Lung (tissue), 12 donors: Measurements from ENCODE around the gene NINJ1. TPM values are rescaled to one million over a fixed set of nuclear protein-coding genes. Genes with fewer than 3 reads are reported as not detected.

Source experiments
- ATAC-seq: fragments of 200-7000 bp; cut with Tn5 transposase; one replicate; pipeline ENCODE4 v1.9.1; 2020; ENCODE audit warnings: moderate number of reproducible peaks; ENCODE audit not compliant: insufficient read depth, low FRiP score
- DNase-seq, 3 donors: peaks; one replicate each; pipeline ENCODE4 v3.0.0-alpha.2; 2013 to 2017
- H3K27ac ChIP-seq, 2 donors: one replicate each; pipeline ENCODE4 v1.5.1; 2013; ENCODE audit warnings: mild to moderate bottlenecking in 2 of 2, moderate library complexity in 2 of 2, control low read depth in 1 of 2, inconsistent platforms in 1 of 2, low read depth in 1 of 2, low read length in 1 of 2
- H3K27me3 ChIP-seq, 3 donors: one replicate each; pipeline ENCODE4 v1.5.1; 2013; ENCODE audit warnings: low read length in 2 of 3; ENCODE audit not compliant: control insufficient read depth in 3 of 3, insufficient read depth in 3 of 3
- H3K36me3 ChIP-seq, 4 donors: one replicate each; pipeline ENCODE4 v1.5.1; 2013; ENCODE audit warnings: low read length in 4 of 4, mild to moderate bottlenecking in 1 of 4, moderate library complexity in 1 of 4; ENCODE audit not compliant: control insufficient read depth in 4 of 4, insufficient read depth in 4 of 4
- H3K4me1 ChIP-seq, 5 donors: one replicate each; pipeline ENCODE4 v1.5.1; 2013; ENCODE audit warnings: low read length in 5 of 5, mild to moderate bottlenecking in 2 of 5, moderate library complexity in 1 of 5; ENCODE audit not compliant: control insufficient read depth in 5 of 5, insufficient read depth in 5 of 5
- H3K4me3 ChIP-seq: one replicate; pipeline ENCODE4 v1.5.1; 2013; ENCODE audit warnings: mild to moderate bottlenecking, control low read depth, moderate library complexity
- H3K9ac ChIP-seq, 2 donors: one replicate each; pipeline ENCODE4 v1.5.1; 2013; ENCODE audit warnings: low read length in 2 of 2, control low read depth in 1 of 2; ENCODE audit not compliant: insufficient read depth in 1 of 2
- H3K9me3 ChIP-seq, 4 donors: one replicate each; pipeline ENCODE4 v1.5.1; 2013; ENCODE audit warnings: low read length in 3 of 4, mild to moderate bottlenecking in 1 of 4, moderate library complexity in 1 of 4; ENCODE audit not compliant: control insufficient read depth in 4 of 4, insufficient read depth in 3 of 4
- CTCF ChIP-seq: IDR thresholded peaks from 2 replicates; pipeline ENCODE4 v1.5.1; 2012; ENCODE audit warnings: mild to moderate bottlenecking; ENCODE audit errors: control extremely low read depth, extremely low read depth
- WGBS, 2 donors: extraction: QIAGEN DNeasy Blood & Tissue Kit; methylation state at CpG; one replicate each; pipeline ENCODE4 v1.1.7; 2013; 5-methylcytosine and 5-hydroxymethylcytosine counted together
- polyA plus RNA-seq, 2 donors: library from polyadenylated mRNA; stranded (reverse); fragments of 200-250 nt; gene quantifications; one replicate each; pipeline ENCODE4 v1.2.1, GENCODE V29; 2013
- total RNA-seq, 2 donors: library from RNA; depleted of rRNA in 1 of 2; stranded (reverse); fragments of >200 nt in 1 of 2; gene quantifications; one replicate each; pipeline ENCODE4 v1.2.1, GENCODE V29; 2014 to 2021
- donor health status: control.
- donor health status: control.
- donor health status: Bipolar disorder and iron deficiency.
- donor health status: healthy.
- donor health status: DM: yes; HTN: yes; CAD: no.

Gene NINJ1
- total and polyA plus RNA-seq, 4 donors, result 44.3 to 324 (median 50.5) TPM

GRCh38 chr9:93169444-93169843 lies 35.4 kb upstream of the NINJ1 start:
- 99 to 100% methylated on average over 1 of the region's 1 CpG for WGBS, 2 donors
- H3K27me3 ChIP-seq, result no peaks in the 10 kb centered on the region
- peaks cover 0 to 21% (median 5%) of the 10 kb centered on the region in 5 donors for H3K4me1 ChIP-seq
- DNase-seq (no peak), ATAC-seq (no peak)
- no peak overlapping the region for H3K9ac ChIP-seq
- H3K27ac ChIP-seq, result no peak overlapping the region
- no peaks in the 10 kb centered on the region for H3K9me3 ChIP-seq
- H3K4me3 ChIP-seq, result no peak overlapping the region
- H3K36me3 ChIP-seq, result no peaks in the 10 kb centered on the region
- TF ChIP-seq CTCF, result no peak

GRCh38 chr9:93168581-93168980 lies 34.5 kb upstream of the NINJ1 start:
- no peak for TF ChIP-seq CTCF
- Histone ChIP-seq H3K9me3 (no peaks in the 10 kb centered on the region), H3K4me1 (peaks cover 0 to 18% (median 5%) of the 10 kb centered on the region in 5 donors), H3K9ac (no peak overlapping the region), H3K27ac (no peak overlapping the region), H3K36me3 (no peaks in the 10 kb centered on the region), H3K4me3 (no peak overlapping the region), H3K27me3 (no peaks in the 10 kb centered on the region)
- DNase-seq (no peak), ATAC-seq (no peak)
- 89 to 91% methylated on average over 5 of the region's 5 CpGs for WGBS, 2 donors

DNA sequence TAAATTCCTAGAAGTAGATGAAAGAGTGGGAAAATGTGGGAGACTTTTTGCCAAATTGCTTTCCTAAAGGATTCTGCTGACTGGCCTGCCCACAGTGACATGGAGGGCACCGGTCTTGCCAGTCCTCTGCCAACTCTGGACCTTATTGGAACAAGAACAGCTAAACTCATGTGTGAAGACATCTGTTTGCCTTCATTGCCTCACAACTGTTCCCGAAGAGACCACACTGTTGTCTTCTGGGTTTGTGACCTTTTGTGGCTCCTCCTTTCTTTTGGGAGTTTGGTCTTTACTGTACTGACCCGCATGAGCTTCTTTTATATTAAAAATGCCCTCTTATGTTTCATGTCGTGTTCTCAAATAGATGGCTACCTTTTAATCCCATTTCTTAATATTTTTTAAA lies 33.8 kb upstream of the NINJ1 start:
- ATAC-seq (no peak), DNase-seq (peak in 1 of 3 donors; percentile 24)
- Histone ChIP-seq H3K27me3 (no peaks in the 10 kb centered on the region), H3K4me3 (no peak overlapping the region), H3K9ac (no peak overlapping the region), H3K9me3 (no peaks in the 10 kb centered on the region), H3K27ac (no peak overlapping the region), H3K4me1 (peaks cover 0 to 14% (median 4%) of the 10 kb centered on the region in 5 donors), H3K36me3 (no peaks in the 10 kb centered on the region)
- no peak for TF ChIP-seq CTCF
- WGBS, 2 donors, result 79 to 80% methylated on average over 4 of the region's 4 CpGs

- WGBS, 2 donors, result 92% methylated on average over 6 of the region's 6 CpGs
- no peak for TF ChIP-seq CTCF
- no peaks in the 10 kb centered on the region for H3K27me3 ChIP-seq
- H3K9me3 ChIP-seq, result no peaks in the 10 kb centered on the region
- no peak overlapping the region for H3K9ac ChIP-seq
- H3K27ac ChIP-seq, result no peak overlapping the region
- no peak overlapping the region for H3K4me3 ChIP-seq
- DNase-seq (no peak), ATAC-seq (no peak)
- peaks cover 2 to 15% (median 4%) of the 10 kb centered on the region in 5 donors for H3K4me1 ChIP-seq
- no peaks in the 10 kb centered on the region for H3K36me3 ChIP-seq
These were observed 33.1 kb upstream of the NINJ1 start for GRCh38 chr9:93167185-93167584.
